ENCODE measurements around the gene ACOT8.

ACOT8 gene

GRCh38 chr20:45890077-45890984, 33.1 kb upstream of the ACOT8 start:
- Histone ChIP-seq H3K27ac (peak overlapping the region; percentile 45), H3K4me3 (ENCODE audit: low read depth, low read length) (peak overlapping the region; percentile 78), H3K36me3 (replicated peaks) (peaks cover 10% of the 10 kb centered on the region), H3K27me3 (replicated peaks) (no peaks in the 10 kb centered on the region)
- TF ChIP-seq, protein P1, sequence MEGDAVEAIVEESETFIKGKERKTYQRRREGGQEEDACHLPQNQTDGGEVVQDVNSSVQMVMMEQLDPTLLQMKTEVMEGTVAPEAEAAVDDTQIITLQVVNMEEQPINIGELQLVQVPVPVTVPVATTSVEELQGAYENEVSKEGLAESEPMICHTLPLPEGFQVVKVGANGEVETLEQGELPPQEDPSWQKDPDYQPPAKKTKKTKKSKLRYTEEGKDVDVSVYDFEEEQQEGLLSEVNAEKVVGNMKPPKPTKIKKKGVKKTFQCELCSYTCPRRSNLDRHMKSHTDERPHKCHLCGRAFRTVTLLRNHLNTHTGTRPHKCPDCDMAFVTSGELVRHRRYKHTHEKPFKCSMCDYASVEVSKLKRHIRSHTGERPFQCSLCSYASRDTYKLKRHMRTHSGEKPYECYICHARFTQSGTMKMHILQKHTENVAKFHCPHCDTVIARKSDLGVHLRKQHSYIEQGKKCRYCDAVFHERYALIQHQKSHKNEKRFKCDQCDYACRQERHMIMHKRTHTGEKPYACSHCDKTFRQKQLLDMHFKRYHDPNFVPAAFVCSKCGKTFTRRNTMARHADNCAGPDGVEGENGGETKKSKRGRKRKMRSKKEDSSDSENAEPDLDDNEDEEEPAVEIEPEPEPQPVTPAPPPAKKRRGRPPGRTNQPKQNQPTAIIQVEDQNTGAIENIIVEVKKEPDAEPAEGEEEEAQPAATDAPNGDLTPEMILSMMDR (IDR thresholded peaks at IDR 0.05; ENCODE audit: low read depth, low read length, missing control alignments) = peak; percentile 92
- peak; percentile 83 for DNase-seq
- in situ Hi-C loops (cut with HindIII; ENCODE audit: low pct_ligation_motif_present, low sequenced_read_pairs) = no loop called here

GRCh38 chr20:45888681-45889080, 31.5 kb upstream of the ACOT8 start:
- DNase-seq = no peak
- Histone ChIP-seq H3K36me3 (replicated peaks) (peaks cover 6% of the 10 kb centered on the region), H3K27ac (no peak overlapping the region), H3K4me3 (ENCODE audit: low read depth, low read length) (no peak overlapping the region), H3K27me3 (replicated peaks) (no peaks in the 10 kb centered on the region)
- TF ChIP-seq, protein P1 (IDR thresholded peaks at IDR 0.05; ENCODE audit: low read depth, low read length, missing control alignments) = no peak
- in situ Hi-C loops (cut with HindIII; ENCODE audit: low pct_ligation_motif_present, low sequenced_read_pairs) = no loop called here

DNA sequence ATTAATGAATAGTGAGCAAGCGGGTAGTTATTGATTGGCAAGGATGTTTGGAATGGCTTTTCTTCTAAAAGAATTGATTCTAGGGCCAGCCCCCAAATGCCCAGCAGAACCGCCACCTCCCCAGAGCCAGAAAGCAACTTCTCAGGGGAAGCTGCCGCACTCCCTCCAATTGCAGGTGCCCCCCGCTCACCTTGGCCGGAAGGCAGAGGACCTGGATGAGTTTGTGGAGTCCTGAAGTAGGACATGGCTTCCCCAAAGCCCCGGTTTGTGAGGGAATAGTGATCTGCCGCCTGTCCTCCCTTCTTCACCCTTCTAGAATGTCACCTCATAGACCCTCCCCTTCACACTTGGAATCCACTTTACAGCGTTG, 30.1 kb upstream of the ACOT8 start, which contains the start of gene SPATA25:
Gene SPATA25 (minus strand): TSS at position 277 of the 370 bp plus-strand sequence. CDS start 32 bp downstream, at position 245.
- no peak for DNase-seq
- TF ChIP-seq, protein P1 (IDR thresholded peaks at IDR 0.05; ENCODE audit: low read depth, low read length, missing control alignments) = no peak
- Histone ChIP-seq H3K36me3 (replicated peaks) (peaks cover 12% of the 10 kb centered on the region), H3K4me3 (ENCODE audit: low read depth, low read length) (no peak within 1 kb of the TSS), H3K27me3 (replicated peaks) (no peaks in the 10 kb centered on the region), H3K27ac (no peak within 1 kb of the TSS)
- in situ Hi-C loops (cut with HindIII; ENCODE audit: low pct_ligation_motif_present, low sequenced_read_pairs) = no loop called here

DNA sequence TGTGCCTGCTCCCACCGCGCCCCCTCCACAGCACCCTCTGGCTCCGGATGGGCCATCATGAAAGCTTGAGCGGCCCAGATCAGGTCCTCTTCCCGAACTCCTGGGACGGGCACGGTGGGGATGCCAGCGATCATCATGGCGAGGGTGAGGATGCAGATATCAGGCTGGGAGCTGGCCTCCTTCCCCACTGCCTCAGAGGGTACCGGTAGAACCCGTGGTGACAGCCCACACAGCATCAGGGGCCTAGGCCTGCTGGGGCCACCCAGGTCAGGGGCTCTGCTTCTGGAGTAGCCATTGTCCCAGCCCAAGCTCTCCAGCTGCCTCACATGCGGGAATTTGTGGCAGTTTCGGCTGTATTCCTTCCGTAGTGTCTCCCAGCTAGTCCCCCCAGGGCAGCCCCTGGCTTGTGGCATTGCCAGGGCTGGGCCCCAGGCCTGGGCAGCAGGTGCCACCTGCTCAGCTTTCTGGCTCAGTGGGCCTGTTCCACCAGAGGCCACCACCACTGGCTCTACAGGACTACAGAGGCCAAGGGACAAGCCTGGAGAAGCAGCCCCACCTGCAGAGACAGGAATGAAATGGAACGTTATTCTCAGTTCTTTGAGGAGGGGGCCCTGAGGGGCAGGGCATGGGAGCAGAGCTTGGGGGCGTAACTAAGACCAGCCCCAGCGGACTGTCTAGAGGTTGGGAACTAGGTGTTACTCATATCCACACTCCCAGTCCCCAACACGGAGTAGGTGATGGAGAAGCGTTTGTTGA, 29.6 kb upstream of the ACOT8 start:
- Histone ChIP-seq H3K36me3 (replicated peaks) (peaks cover 12% of the 10 kb centered on the region), H3K4me3 (ENCODE audit: low read depth, low read length) (no peak overlapping the region), H3K27me3 (replicated peaks) (no peaks in the 10 kb centered on the region), H3K27ac (no peak overlapping the region)
- TF ChIP-seq, protein P1 (IDR thresholded peaks at IDR 0.05; ENCODE audit: low read depth, low read length, missing control alignments) = no peak
- in situ Hi-C loops (cut with HindIII; ENCODE audit: low pct_ligation_motif_present, low sequenced_read_pairs) = no loop called here
- no peak for DNase-seq

DNA sequence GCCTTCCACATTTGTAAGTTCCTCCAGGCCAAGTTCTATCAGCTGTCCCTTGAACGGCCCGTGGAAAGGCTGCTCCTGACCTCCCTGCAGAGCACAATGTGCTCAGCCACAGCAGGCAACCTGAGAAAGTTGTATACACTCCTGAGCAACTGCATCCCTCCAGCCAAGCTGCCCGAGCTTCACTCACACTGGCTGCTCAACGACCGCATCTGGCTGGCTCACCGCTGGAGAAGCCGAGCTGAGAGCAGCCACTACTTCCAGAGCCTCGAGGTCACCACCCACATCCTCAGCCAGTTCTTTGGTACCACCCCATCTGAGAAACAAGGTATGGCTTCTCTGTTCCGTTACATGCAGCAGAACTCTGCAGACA, 25.9 kb upstream of the ACOT8 start:
- Histone ChIP-seq H3K27me3 (replicated peaks) (no peaks in the 10 kb centered on the region), H3K36me3 (replicated peaks) (peaks cover 12% of the 10 kb centered on the region), H3K27ac (no peak overlapping the region), H3K4me3 (ENCODE audit: low read depth, low read length) (no peak overlapping the region)
- in situ Hi-C loops (cut with HindIII; ENCODE audit: low pct_ligation_motif_present, low sequenced_read_pairs) = no loop called here
- TF ChIP-seq, protein P1 (IDR thresholded peaks at IDR 0.05; ENCODE audit: low read depth, low read length, missing control alignments) = no peak
- no peak for DNase-seq
